H9 (cell line): Measurements from ENCODE around the gene ZNF304. TPM values are rescaled to one million over a fixed set of nuclear protein-coding genes. Genes with fewer than 3 reads are reported as not detected.

ENCODE experiments used
- DNase-seq: peaks from one replicate; pipeline ENCODE4 v3.0.0-alpha.2; 2017
- H2AFZ ChIP-seq: one replicate; pipeline ENCODE4 v1.6.1; 2013; ENCODE audit warnings: mild to moderate bottlenecking, low read length, control low read depth, moderate library complexity
- H2AK5ac ChIP-seq: 2 replicates; pipeline ENCODE4 v1.6.1; 2013; ENCODE audit warnings: low read length, control low read depth, mixed read lengths; ENCODE audit not compliant: insufficient read length
- H2BK120ac ChIP-seq: one replicate; pipeline ENCODE4 v1.6.1; 2013; ENCODE audit warnings: low read depth, mild to moderate bottlenecking, low read length, control low read depth, inconsistent platforms; ENCODE audit not compliant: poor library complexity, severe bottlenecking
- H2BK12ac ChIP-seq: 2 replicates; pipeline ENCODE4 v1.6.1; 2013; ENCODE audit warnings: low read length, control low read depth, mixed read lengths, low read depth; ENCODE audit not compliant: insufficient read length
- H2BK15ac ChIP-seq: 2 replicates; pipeline ENCODE4 v1.6.1; 2013; ENCODE audit warnings: low read depth, low read length, control low read depth
- H2BK20ac ChIP-seq: one replicate; pipeline ENCODE4 v1.6.1; 2013; ENCODE audit warnings: low read depth, mild to moderate bottlenecking, low read length, control low read depth, inconsistent platforms; ENCODE audit not compliant: poor library complexity, severe bottlenecking
- H2BK5ac ChIP-seq: 2 replicates; pipeline ENCODE4 v1.6.1; 2013; ENCODE audit warnings: low read length, control low read depth, mixed read lengths; ENCODE audit not compliant: insufficient read length
- H3K14ac ChIP-seq: 2 replicates; pipeline ENCODE4 v1.6.1; 2013; ENCODE audit warnings: low read length, control low read depth; ENCODE audit not compliant: insufficient read depth
- H3K18ac ChIP-seq: 2 replicates; pipeline ENCODE4 v1.6.1; 2013; ENCODE audit warnings: low read depth, mild to moderate bottlenecking, mixed read lengths, low read length, control low read depth; ENCODE audit not compliant: insufficient read length
- H3K23ac ChIP-seq: 2 replicates; pipeline ENCODE4 v1.6.1; 2013; ENCODE audit warnings: low read length, control low read depth, mixed read lengths, low read depth; ENCODE audit not compliant: insufficient read length
- H3K23me2 ChIP-seq: 2 replicates; pipeline ENCODE4 v1.6.1; 2013; ENCODE audit warnings: low read depth, mild to moderate bottlenecking, mixed read lengths, low read length, control low read depth; ENCODE audit not compliant: insufficient read length, poor library complexity, severe bottlenecking
- H3K27ac ChIP-seq: 2 replicates; pipeline ENCODE4 v1.5.1; 2013; ENCODE audit warnings: low read length, control low read depth, mixed read lengths, low read depth; ENCODE audit not compliant: insufficient read length
- H3K27me3 ChIP-seq: 2 replicates; pipeline ENCODE4 v1.6.1; 2013; ENCODE audit warnings: low read length, control low read depth, inconsistent platforms; ENCODE audit not compliant: insufficient read depth
- H3K4ac ChIP-seq: 2 replicates; pipeline ENCODE4 v1.6.1; 2013; ENCODE audit warnings: low read depth, mild to moderate bottlenecking, control low read depth, inconsistent platforms, low read length, moderate library complexity
- H3K4me1 ChIP-seq: 2 replicates; pipeline ENCODE4 v1.6.1; 2013; ENCODE audit warnings: low read length, control low read depth, inconsistent platforms; ENCODE audit not compliant: insufficient read depth
- H3K4me2 ChIP-seq: 2 replicates; pipeline ENCODE4 v1.6.1; 2013; ENCODE audit warnings: low read length, control low read depth, mixed read lengths; ENCODE audit not compliant: insufficient read length, insufficient read depth
- H3K56ac ChIP-seq: 2 replicates; pipeline ENCODE4 v1.6.1; 2013; ENCODE audit warnings: low read depth, mild to moderate bottlenecking, mixed read lengths, low read length, control low read depth; ENCODE audit not compliant: insufficient read length
- H3K79me1 ChIP-seq: 2 replicates; pipeline ENCODE4 v1.6.1; 2013; ENCODE audit warnings: low read depth, mild to moderate bottlenecking, moderate library complexity, low read length, control low read depth, inconsistent platforms; ENCODE audit not compliant: insufficient read depth, poor library complexity, severe bottlenecking
- H3K79me2 ChIP-seq: 2 replicates; pipeline ENCODE4 v1.6.1; 2013; ENCODE audit warnings: low read length, control low read depth, inconsistent platforms; ENCODE audit not compliant: insufficient read depth
- H3K9ac ChIP-seq: 2 replicates; pipeline ENCODE4 v1.6.1; 2013; ENCODE audit warnings: low read length, control low read depth, mixed read lengths; ENCODE audit not compliant: insufficient read length; ENCODE audit errors: extremely low read depth
- H3K9me3 ChIP-seq: one replicate; pipeline ENCODE4 v1.6.1; 2013; ENCODE audit warnings: low read depth, low read length, inconsistent platforms; ENCODE audit not compliant: control insufficient read depth
- H3T11ph ChIP-seq: one replicate; pipeline ENCODE4 v1.6.1; 2013; ENCODE audit warnings: mild to moderate bottlenecking, low read length, control low read depth, inconsistent platforms
- H4K20me1 ChIP-seq: one replicate; pipeline ENCODE4 v1.6.1; 2013; ENCODE audit not compliant: control insufficient read depth, insufficient read length, insufficient read depth
- H4K5ac ChIP-seq: 2 replicates; pipeline ENCODE4 v1.6.1; 2013; ENCODE audit warnings: low read depth, mild to moderate bottlenecking, mixed read lengths, low read length, control low read depth; ENCODE audit not compliant: insufficient read length
- H4K8ac ChIP-seq: replicated peaks from 2 replicates; pipeline ENCODE4 v1.6.1; 2013; ENCODE audit warnings: low read length, control low read depth, mixed read lengths, low read depth; ENCODE audit not compliant: insufficient read length
- H4K91ac ChIP-seq: 2 replicates; pipeline ENCODE4 v1.6.1; 2013; ENCODE audit warnings: low read depth, mild to moderate bottlenecking, moderate library complexity, mixed read lengths, low read length, control low read depth; ENCODE audit not compliant: insufficient read length
- H3K27ac Mint-ChIP-seq, 3 experiments: 2 replicates in 2 of 3; 3 replicates in 1 of 3; pipeline ENCODE4 v1.8.0; 2020 to 2021; ENCODE audit warnings: mixed read lengths in 3 of 3, mild to moderate bottlenecking in 1 of 3, moderate library complexity in 1 of 3
- H3K27me3 Mint-ChIP-seq: 2 replicates; pipeline ENCODE4 v1.8.0; 2021; ENCODE audit warnings: low read depth, mild to moderate bottlenecking, moderate library complexity, mixed read lengths
- H3K36me3 Mint-ChIP-seq, 3 experiments: 2 replicates in 2 of 3; 3 replicates in 1 of 3; pipeline ENCODE4 v1.8.0; 2020 to 2021; ENCODE audit warnings: low read depth in 3 of 3, mixed read lengths in 3 of 3; ENCODE audit not compliant: insufficient read depth in 1 of 3
- H3K4me1 Mint-ChIP-seq, 2 experiments: 2 replicates each; pipeline ENCODE4 v1.8.0; 2020; ENCODE audit warnings: mixed read lengths in 2 of 2
- H3K4me3 Mint-ChIP-seq, 2 experiments: 2 replicates in 1 of 2; 3 replicates in 1 of 2; pipeline ENCODE4 v1.8.0; 2020 to 2021; ENCODE audit warnings: mild to moderate bottlenecking in 2 of 2, mixed read lengths in 2 of 2, moderate library complexity in 1 of 2
- H3K9me3 Mint-ChIP-seq, 2 experiments: 2 replicates in 1 of 2; 3 replicates in 1 of 2; pipeline ENCODE4 v1.8.0; 2020; ENCODE audit warnings: mild to moderate bottlenecking in 2 of 2, mixed read lengths in 2 of 2, moderate library complexity in 1 of 2
- WGBS: extraction: QIAGEN DNeasy Blood & Tissue Kit; methylation state at CpG from one replicate; pipeline ENCODE4 v1.1.7; 2013; ENCODE audit warnings: missing lambda C conversion rate, low lambda C conversion rate, mixed read lengths; ENCODE audit not compliant: insufficient read length; ENCODE audit errors: extremely low coverage; 5-methylcytosine and 5-hydroxymethylcytosine counted together
- total RNA-seq: library from RNA; stranded (reverse); gene quantifications from 2 replicates; pipeline ENCODE4 v1.2.1, GENCODE V29; 2021
- TF ChIP-seq, protein P1 (sequence below): fragments of 200-600 bp; sonication (generic); conservative IDR thresholded peaks from 3 replicates; pipeline ENCODE4 v1.8.0; 2021; ENCODE audit warnings: antibody characterized with exemption, mild to moderate bottlenecking

Gene ZNF304
- total RNA-seq, 1 experiment from 2014 or later: 13.5 TPM

DNA sequence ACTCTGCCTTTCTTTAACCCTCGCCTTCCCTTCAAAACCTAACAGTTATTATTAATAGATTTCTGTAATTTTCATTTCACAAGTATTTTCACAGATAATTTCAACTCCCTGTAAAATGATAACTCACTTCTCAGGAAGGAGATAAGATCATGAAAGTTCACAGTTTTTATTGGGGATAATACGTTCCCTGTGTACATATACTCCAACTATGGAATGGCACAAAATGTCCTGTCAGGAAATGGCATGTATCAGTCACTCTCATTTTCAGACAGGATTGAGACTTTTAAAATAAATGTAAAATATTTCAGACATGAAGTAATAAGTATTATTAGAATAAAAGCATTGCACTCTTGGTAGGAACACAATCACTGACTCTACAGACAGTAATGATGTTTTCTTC lies 11.3 kb downstream of the ZNF304 start:
- no CpG with 5 or more reads among the region's 2 CpGs for WGBS
- TF ChIP-seq, protein P1, sequence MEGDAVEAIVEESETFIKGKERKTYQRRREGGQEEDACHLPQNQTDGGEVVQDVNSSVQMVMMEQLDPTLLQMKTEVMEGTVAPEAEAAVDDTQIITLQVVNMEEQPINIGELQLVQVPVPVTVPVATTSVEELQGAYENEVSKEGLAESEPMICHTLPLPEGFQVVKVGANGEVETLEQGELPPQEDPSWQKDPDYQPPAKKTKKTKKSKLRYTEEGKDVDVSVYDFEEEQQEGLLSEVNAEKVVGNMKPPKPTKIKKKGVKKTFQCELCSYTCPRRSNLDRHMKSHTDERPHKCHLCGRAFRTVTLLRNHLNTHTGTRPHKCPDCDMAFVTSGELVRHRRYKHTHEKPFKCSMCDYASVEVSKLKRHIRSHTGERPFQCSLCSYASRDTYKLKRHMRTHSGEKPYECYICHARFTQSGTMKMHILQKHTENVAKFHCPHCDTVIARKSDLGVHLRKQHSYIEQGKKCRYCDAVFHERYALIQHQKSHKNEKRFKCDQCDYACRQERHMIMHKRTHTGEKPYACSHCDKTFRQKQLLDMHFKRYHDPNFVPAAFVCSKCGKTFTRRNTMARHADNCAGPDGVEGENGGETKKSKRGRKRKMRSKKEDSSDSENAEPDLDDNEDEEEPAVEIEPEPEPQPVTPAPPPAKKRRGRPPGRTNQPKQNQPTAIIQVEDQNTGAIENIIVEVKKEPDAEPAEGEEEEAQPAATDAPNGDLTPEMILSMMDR: no peak
- Histone ChIP-seq H4K8ac (no peak overlapping the region), H3K4me1 (no peaks in the 10 kb centered on the region), H2BK5ac (no peak overlapping the region), H4K20me1 (no peaks in the 10 kb centered on the region), H2BK120ac (no peak overlapping the region), H3K14ac (peak overlapping the region; percentile 28; the same call in 1 of the 2 replicates), H3K9me3 (no peaks in the 10 kb centered on the region), H3K23ac (no peak overlapping the region), H3K79me2 (peaks cover 4% of the 10 kb centered on the region; the same call in 1 of the 2 replicates), H4K91ac (no peak overlapping the region), H3K23me2 (peaks cover 5% of the 10 kb centered on the region), H2AFZ (no peak overlapping the region), H2AK5ac (no peak overlapping the region), H3K9ac (peak overlapping the region; percentile 65), H2BK15ac (no peak overlapping the region), H4K5ac (no peak overlapping the region), H3K56ac (no peak overlapping the region), H2BK12ac (no peak overlapping the region), H3K79me1 (no peaks in the 10 kb centered on the region), H3K27me3 (no peaks in the 10 kb centered on the region), H3T11ph (no peak overlapping the region), H3K4ac (no peak overlapping the region), H3K27ac (peak overlapping the region; percentile 47), H3K18ac (peak overlapping the region; percentile 50), H2BK20ac (no peak overlapping the region), H3K4me2 (peak overlapping the region; percentile 93)
- Mint-ChIP-seq H3K4me3 (peak overlapping the region; percentile 88 to 92), H3K27me3 (no peaks in the 10 kb centered on the region), H3K27ac (peak overlapping the region in 1 of 3 experiments; percentile 98; a peak in 2 of 7 replicates), H3K4me1 (peaks cover 9 to 11% of the 10 kb centered on the region in 2 experiments), H3K9me3 (no peaks in the 10 kb centered on the region), H3K36me3 (peaks cover 3 to 17% (median 10%) of the 10 kb centered on the region in 3 experiments; a peak in 6 of 7 replicates)
- DNase-seq: no peak
